ENCODE results near the gene G0S2.
A peak's percentile ranks its signal among the peaks of the same experiment; 100 is the strongest.

G0S2 gene

GRCh38 chr1:209674957-209675564 lies at the start of gene G0S2:
G0S2 (plus strand) TSS chr1:209675412; CDS start chr1:209675685, 273 bp downstream.
- DNase-seq, result no peak

GRCh38 chr1:209625791-209626285 lies 49.4 kb upstream of the G0S2 start:
- peak; percentile 13 for DNase-seq

DNA sequence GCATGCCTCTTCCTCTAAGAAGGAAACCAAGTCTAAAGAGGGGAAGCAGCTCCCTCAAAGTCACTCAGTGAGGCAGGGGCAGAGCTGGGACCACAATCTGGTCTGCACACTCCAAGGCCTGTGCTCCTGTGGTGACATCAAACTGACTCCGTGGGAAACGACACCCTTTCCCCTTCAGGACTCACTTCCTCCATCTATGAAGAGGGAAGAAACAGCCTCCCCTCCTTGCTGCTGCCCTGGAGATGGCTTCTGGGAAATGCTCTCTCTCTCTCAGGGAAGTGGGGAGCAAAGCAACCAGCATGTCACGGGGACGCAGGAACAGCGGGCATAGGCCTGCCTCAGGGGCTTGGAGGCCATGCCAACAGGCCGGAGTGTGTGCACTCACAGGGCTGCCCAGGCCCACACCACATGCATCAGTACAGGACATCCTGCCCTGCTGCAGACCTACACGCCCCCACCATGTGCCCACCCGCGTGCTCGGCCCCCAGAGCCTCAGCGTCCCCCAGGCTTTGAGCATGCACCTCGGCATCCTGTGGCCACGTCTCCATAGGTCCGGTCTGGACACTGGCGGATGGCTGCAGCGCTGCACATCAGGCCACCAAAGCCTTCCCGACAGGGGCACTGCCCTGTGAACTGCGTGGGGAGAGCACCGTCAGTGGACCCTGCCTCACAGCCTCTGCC lies 48.7 kb upstream of the G0S2 start:
- no peak for DNase-seq

DNA sequence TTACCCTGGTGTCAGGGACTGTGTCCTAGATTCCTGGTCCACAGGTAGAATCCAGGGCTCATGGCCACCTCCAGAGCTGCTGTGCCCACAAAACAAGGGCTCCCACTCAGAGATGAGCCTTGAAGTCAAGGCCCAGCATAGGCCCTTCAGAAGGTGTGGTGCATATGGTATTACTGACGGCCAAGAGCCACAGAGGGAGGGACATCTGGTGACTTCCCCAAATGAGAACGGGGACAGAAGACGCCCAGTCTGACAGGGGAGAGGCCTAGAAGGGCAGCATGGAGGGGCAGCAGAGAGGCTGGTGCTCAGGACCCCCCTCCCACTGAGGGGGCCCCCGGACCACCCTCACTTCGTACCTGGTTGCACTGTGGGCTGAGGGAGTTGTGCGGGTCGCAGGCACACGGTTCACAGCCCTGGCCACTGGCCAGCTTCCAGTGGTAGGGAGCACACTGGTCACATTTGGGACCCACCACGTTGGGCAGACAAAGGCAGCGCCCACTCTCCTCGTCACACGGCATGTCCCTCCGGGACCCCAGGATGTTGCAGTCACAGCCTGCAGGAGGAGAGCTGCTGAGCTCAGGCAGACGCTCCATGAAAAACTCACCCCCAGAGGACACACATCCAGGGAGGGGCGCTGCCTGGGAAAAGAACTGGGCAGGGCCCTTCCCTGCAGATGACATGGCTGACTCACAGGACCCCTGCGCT lies 48.0 kb upstream of the G0S2 start:
- DNase-seq, result no peak

- peak; percentile 67 for DNase-seq
These were observed 47.4 kb upstream of the G0S2 start for GRCh38 chr1:209627732-209628196.

- no peak for DNase-seq
These were observed 46.5 kb upstream of the G0S2 start for GRCh38 chr1:209628618-209629299.

GRCh38 chr1:209629621-209630382 lies 45.4 kb upstream of the G0S2 start:
- DNase-seq, result no peak

DNA sequence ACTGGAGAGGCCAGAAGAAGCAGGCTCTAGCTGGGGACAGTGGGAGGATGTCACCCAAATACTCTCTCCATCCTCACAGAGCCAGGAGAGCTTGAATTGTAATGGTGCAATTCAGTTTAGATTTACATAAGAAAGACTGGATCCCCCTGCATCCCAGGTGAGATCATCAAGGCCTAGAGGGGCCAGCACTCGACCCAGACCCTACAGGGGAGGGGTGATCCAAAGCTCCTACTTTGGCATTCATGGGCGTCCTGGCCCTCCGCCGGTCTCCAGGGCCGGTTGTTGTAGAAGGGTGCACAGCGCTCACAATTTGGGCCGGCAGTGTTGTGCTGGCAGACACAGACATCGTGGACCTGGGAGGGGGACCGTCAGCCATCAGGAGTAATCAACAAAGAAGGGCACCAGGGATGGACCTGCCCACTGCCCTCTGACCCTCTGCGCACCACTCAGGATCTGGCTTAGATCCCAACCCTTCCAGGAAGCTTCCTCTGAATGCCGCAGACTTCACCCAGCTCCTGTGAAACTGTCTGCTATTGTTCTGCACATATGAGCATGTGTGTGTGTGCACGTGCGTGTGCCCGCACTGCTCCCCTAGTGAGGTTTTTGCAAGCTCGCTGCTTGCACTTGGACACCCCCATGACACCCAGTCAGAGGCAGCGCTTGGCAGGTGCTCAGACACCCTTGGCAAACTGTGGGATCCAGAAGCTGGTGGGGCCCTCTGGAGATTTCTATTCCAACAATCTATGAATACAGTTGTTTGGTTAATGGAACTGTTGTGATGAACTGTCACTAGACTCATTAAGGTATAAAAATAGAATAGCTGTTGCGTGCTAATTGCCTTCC lies 44.6 kb upstream of the G0S2 start:
- DNase-seq, result no peak

DNA sequence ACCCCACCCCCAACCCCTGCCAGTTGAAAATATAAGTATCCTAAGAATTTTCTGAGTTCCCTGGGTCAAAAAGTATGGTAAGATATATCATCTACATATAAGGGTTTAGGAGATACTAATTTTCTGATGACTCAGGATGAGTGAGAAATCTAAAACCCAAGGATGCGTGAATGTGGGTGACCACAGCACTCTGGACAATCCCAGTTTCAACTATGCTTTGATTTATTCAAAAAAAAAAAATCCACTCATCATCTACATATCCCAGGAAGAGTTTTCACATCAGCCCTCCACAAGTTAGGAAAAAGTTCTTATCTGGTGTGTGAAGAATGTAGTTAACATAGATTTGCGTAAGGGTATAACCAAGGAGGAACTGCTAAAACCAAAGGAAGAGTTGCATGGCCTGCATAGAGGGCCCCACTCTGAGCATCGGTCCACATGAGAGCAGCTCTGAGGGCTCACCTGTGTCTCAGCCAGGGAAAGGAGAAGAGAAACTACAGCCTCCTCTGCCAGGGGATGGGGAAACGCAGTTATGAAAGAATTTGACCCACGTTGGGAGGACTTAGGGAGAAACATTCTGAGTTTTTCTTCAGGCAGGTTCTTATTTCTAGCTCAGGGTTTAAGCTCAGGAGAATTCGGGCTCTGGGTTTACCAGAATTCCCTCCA lies 41.7 kb upstream of the G0S2 start:
- peak; percentile 73 for DNase-seq

DNA sequence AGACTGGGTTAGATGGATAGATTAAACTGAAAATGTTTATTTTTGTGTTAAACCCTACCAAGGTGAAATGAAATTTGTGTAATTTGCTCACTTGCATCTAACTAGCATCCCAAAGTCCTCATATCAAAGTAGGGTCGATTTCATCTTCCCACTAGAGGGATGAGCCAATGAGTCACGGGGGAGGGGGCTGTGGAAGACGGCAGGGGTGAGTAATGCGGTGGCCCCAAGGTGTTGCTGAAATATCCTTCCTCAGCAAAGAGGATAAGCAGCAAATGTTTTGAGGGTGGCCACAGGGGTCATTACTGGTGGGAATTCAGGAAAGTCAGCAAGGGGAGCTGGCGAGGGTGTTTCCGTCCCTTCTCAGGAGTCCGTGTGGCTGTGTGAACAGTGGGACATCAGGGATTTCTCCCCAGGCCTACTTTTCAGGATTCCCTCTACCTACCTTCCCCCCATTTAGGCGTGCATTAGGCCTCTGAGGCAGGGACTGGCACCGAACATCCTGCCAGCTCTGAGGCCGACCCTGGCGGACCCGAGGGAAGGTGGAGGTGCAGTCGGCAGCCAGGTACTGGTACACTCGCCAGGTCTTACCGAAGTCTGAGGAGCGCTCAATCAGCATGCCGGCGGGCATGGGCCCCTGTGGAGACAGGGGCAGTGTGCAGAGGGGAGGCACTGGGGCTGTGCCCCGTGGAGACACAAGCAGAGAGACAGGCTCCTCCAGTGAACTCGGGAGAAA lies 41.0 kb upstream of the G0S2 start:
- DNase-seq, result no peak

- no peak for DNase-seq
These were observed 39.4 kb upstream of the G0S2 start for GRCh38 chr1:209635850-209636249.

GRCh38 chr1:209641832-209642172 lies 33.4 kb upstream of the G0S2 start:
- no peak for DNase-seq

DNA sequence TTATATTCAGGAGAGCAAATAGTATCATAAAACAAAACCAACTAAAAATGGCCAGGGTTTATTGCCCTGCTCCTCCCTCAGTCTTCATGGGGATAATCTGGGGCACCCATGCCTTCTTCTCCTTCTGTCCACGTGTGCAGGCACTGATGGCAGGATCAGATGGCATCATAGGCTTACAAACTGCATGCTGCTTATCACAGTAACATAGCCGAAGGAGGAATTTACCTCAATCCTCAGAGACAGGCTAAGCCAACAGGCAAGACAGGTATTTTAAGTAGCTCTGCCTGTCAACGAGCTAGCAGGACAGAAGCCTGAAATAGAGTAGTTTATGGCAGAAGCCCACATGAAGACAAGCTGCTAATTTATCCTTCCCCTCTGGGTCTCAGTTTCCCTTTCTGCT lies 32.4 kb upstream of the G0S2 start:
- no peak for DNase-seq

DNA sequence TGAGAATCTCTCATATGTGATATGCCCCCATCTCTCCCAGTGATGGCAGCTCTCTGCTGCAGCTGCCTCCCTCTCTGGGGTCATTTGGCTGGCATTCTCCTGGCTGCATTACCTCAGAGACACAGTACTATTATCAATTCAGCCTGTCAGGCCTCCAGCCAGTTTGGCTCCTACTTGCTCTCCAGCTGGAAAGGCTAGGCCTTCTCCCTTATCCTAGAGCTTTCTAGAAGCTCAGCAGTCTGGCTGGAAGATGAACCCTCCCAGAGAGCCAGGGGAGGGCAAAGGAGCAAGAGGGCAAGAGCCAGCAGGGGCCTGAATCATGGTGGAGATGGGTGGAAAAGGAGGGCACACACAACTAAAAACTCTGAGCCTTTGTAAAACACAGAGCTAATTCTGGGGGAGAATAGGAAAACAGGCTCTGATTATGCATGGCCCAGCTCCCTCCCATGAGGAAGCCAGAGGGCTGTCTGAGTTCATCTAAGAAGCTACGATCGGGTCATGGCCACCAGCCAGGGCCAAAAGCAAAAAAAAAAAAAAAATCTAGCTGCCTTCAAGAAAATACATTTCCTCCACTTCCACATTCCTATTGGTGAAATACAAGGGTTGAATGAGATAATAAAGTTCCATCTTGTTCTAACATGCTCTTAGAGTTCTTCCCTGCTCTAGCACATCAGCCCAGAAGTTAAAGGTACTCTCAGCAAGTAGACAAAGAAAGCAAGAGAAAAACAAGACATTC lies 31.8 kb upstream of the G0S2 start:
- DNase-seq, result no peak

DNA sequence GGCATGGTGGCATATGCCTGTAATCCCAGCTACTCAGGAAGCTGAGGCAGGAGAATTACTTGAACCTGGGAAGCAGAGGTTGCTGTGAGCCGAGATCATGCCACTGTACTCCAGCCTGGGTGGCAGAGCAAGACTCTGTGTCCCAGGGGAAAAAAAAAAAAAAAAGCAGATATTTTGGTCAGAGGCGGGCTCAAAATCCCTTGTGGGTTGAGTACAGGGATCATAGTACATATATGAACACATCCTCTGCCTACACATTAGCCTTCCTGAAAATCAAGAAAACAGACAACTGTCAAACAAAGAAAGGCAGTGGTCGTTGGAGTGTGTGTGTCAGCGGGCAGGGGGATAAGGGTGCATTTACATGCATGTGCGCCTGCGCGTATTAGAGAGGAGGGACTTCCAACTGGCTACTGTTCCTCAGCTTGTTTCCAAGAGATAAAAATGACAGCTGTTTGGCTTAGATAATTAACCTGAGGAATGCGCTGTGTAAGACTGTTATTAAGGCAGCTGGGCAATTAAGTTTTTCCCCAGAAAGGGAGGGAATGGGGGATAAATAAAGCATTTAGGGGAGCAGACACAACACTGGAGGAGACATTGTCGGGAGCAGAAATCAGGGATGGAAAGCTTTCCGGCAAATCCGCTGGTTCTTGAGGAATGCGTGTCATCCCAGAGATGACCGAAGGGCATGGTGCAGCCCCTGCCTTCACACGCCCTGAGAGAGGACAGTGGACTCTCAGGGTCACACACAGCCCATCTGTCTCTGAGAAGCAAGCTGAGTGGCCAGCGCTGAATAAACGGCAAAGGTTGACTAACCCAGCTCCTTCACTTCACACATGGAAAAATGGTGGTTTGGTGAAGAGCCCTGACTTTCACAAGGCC lies 29.4 kb upstream of the G0S2 start:
- no peak for DNase-seq

GRCh38 chr1:209646558-209646957 lies 28.7 kb upstream of the G0S2 start:
- peak; percentile 19 for DNase-seq

- DNase-seq, result peak; percentile 9
These were observed 28.1 kb upstream of the G0S2 start for GRCh38 chr1:209647156-209647555.

DNA sequence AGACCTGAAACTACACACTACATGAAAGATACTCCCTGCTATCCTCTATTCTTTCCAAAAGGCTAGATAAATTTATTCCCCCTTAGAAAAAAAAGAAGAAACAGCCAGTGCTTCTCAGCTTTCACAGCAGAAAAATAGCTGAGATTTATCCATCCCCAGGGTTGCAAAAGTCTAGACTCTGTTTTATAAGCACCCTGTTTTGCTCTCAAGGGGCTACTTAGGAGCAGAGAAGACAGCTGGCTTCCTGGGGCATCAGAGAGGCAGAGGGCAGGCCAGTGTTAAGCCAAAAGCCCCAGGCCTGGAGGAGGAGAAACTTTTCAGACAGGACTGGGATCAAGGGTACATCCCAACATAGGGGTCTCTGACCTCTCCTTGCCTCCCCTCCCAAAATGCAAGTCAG lies 26.9 kb upstream of the G0S2 start:
- no peak for DNase-seq

All from kidney glomerular epithelial cell (primary cell).